Measurements from ENCODE around the gene PIWIL1. TPM values are rescaled to one million over a fixed set of nuclear protein-coding genes. Genes with fewer than 3 reads are reported as not detected.

The PIWIL1 gene
- total RNA-seq, 4 donors from 2014 or later: not detected

- Histone ChIP-seq H3K27me3 (peaks cover 0 to 17% of the 10 kb centered on the region in 2 donors), H3K27ac (no peak overlapping the region), H3K4me3 (no peak overlapping the region), H3K36me3 (no peaks in the 10 kb centered on the region), H3K4me1 (peaks cover 0 to 7% (median 0%) of the 10 kb centered on the region in 4 donors), H3K9me3 (no peaks in the 10 kb centered on the region)
- no peak for DNase-seq (ENCODE audit: low spot score in 2 of 2)
- WGBS, 2 donors: 67 to 68% methylated on average over 8 of the region's 8 CpGs
- TF ChIP-seq CTCF (IDR thresholded peaks at IDR 0.05) (no peak), POLR2A (IDR thresholded peaks at IDR 0.05) (no peak), EP300 (IDR thresholded peaks at IDR 0.05) (no peak)
Observed at GRCh38 chr12:130342442-130342841, 4.8 kb downstream of the PIWIL1 start.

GRCh38 chr12:130342842-130343241 is 5.2 kb downstream of the PIWIL1 start:
- peaks cover 0 to 17% of the 10 kb centered on the region in 2 donors for H3K27me3 ChIP-seq
- no peaks in the 10 kb centered on the region for H3K36me3 ChIP-seq
- TF ChIP-seq POLR2A (IDR thresholded peaks at IDR 0.05) (no peak), EP300 (IDR thresholded peaks at IDR 0.05) (no peak), CTCF (IDR thresholded peaks at IDR 0.05) (no peak)
- DNase-seq (ENCODE audit: low spot score in 2 of 2): no peak
- 76 to 90% methylated on average over 5 of the region's 5 CpGs for WGBS, 2 donors
- no peaks in the 10 kb centered on the region for H3K9me3 ChIP-seq
- no peak overlapping the region for H3K27ac ChIP-seq
- no peak overlapping the region for H3K4me3 ChIP-seq
- H3K4me1 ChIP-seq: peaks cover 0 to 7% (median 0%) of the 10 kb centered on the region in 4 donors

- no peak for DNase-seq (ENCODE audit: low spot score in 2 of 2)
- Histone ChIP-seq H3K4me3 (no peak overlapping the region), H3K36me3 (no peaks in the 10 kb centered on the region), H3K9me3 (no peaks in the 10 kb centered on the region), H3K27ac (no peak overlapping the region), H3K27me3 (peaks cover 0 to 8% of the 10 kb centered on the region in 2 donors), H3K4me1 (no peaks in the 10 kb centered on the region)
- no peak for TF ChIP-seq CTCF (IDR thresholded peaks at IDR 0.05)
- TF ChIP-seq POLR2A (IDR thresholded peaks at IDR 0.05): no peak
- TF ChIP-seq EP300 (IDR thresholded peaks at IDR 0.05): no peak
Observed at GRCh38 chr12:130344529-130344928, 6.8 kb downstream of the PIWIL1 start.

GRCh38 chr12:130345292-130345691 is 7.6 kb downstream of the PIWIL1 start:
- TF ChIP-seq EP300 (IDR thresholded peaks at IDR 0.05) (no peak), POLR2A (IDR thresholded peaks at IDR 0.05) (no peak), CTCF (IDR thresholded peaks at IDR 0.05) (no peak)
- no peak overlapping the region for H3K27ac ChIP-seq
- H3K4me3 ChIP-seq: no peak overlapping the region
- peaks cover 0 to 3% of the 10 kb centered on the region in 2 donors for H3K27me3 ChIP-seq
- no peaks in the 10 kb centered on the region for H3K4me1 ChIP-seq
- no peaks in the 10 kb centered on the region for H3K36me3 ChIP-seq
- DNase-seq (ENCODE audit: low spot score in 2 of 2): no peak
- H3K9me3 ChIP-seq: no peaks in the 10 kb centered on the region
- 80 to 91% methylated on average over 1 of the region's 1 CpG for WGBS, 2 donors

- Histone ChIP-seq H3K36me3 (no peaks in the 10 kb centered on the region), H3K27ac (no peak overlapping the region), H3K27me3 (peaks cover 0 to 3% of the 10 kb centered on the region in 2 donors), H3K4me1 (no peaks in the 10 kb centered on the region), H3K4me3 (no peak overlapping the region), H3K9me3 (no peaks in the 10 kb centered on the region)
- no peak for TF ChIP-seq POLR2A (IDR thresholded peaks at IDR 0.05)
- no peak for TF ChIP-seq EP300 (IDR thresholded peaks at IDR 0.05)
- no peak for TF ChIP-seq CTCF (IDR thresholded peaks at IDR 0.05)
- WGBS, 2 donors: 48 to 58% methylated on average over 7 of the region's 7 CpGs
- DNase-seq (ENCODE audit: low spot score in 2 of 2): no peak
Observed at GRCh38 chr12:130347588-130347987, 9.9 kb downstream of the PIWIL1 start.
